ENCODE results near the gene FARS2.

The FARS2 gene

GRCh38 chr6:5809450-5809849 is 548.1 kb downstream of the FARS2 start:
- DNase-seq (ENCODE audit: low spot score) = no peak

- no peak for DNase-seq (ENCODE audit: low spot score)
Observed at GRCh38 chr6:5811997-5812396, 550.7 kb downstream of the FARS2 start.

- DNase-seq (ENCODE audit: low spot score) = no peak
Observed at GRCh38 chr6:5813625-5814027, 552.3 kb downstream of the FARS2 start.

GRCh38 chr6:5814116-5814515 is 552.8 kb downstream of the FARS2 start:
- no peak for DNase-seq (ENCODE audit: low spot score)

GRCh38 chr6:5814901-5815300 is 553.6 kb downstream of the FARS2 start:
- no peak for DNase-seq (ENCODE audit: low spot score)

- DNase-seq (ENCODE audit: low spot score) = no peak
Observed at GRCh38 chr6:5817869-5818268, 556.6 kb downstream of the FARS2 start.

- DNase-seq (ENCODE audit: low spot score) = no peak
Observed at GRCh38 chr6:5818959-5819358, 557.6 kb downstream of the FARS2 start.
